PFSK-1 (cell line): ENCODE data around the gene PPP2R5C.

ENCODE experiments used
- POLR2AphosphoS5 ChIP-seq: IDR thresholded peaks from 2 replicates; pipeline ENCODE4 v1.6.1; 2012; ENCODE audit warnings: low read depth, mild to moderate bottlenecking, control low read depth, low read length, moderate library complexity
- SIN3A ChIP-seq: IDR thresholded peaks from 2 replicates; pipeline ENCODE4 v1.6.1; 2012; ENCODE audit warnings: mild to moderate bottlenecking, low read length, moderate library complexity, borderline replicate concordance; ENCODE audit not compliant: insufficient read depth

DNA sequence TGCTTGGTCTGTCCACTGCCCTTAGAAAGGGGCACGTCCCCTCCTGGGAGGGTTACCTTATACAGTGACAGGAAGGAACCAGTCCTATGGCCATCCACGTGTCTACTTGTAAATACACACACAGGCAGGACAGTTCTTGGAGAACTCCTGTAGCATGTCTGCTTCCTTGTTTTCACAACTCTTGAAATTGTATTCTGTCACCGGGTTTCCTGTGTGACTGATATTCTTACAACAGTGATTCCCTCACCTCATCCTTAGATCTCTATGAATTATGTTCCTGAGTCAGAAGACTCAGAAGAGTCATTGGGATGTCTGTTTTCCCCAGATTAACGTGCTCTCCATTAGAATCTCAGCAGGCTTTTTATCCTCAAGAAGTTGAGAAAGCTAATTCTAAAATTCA, 158.8 kb downstream of the PPP2R5C start:
- TF ChIP-seq POLR2AphosphoS5 (no peak), SIN3A (no peak)
